ENCODE measurements around the gene CD59.
"Not testable (repeated sequence)": the region's sequence is repeated elsewhere in the genome, so short reads cannot be mapped to it uniquely, and the experiment has no call there.

The CD59 gene

DNA sequence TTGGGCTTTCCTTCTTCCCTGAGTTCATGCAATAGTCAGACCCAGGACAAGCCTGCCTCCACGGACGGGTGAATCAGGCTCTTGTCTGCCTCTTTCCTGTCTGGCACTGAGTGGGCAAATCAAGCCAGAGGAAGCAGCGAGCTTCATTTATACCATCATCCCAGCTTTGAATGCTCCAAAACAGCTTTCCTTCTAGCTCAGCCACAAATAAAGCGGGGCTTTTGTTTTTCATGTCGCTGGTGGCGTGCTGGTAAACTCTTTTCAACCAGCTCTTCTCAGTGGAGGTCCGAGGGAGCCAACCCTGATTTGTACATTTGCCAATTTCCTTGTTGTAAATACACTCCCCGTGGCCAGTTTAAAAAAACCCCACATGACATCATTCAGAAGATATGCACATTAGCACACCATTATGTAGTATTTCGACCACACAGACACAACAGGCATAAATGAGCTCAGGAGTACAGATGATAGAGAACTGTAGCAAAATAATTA lies 44.2 kb downstream of the CD59 start:
- no peak for DNase-seq

DNA sequence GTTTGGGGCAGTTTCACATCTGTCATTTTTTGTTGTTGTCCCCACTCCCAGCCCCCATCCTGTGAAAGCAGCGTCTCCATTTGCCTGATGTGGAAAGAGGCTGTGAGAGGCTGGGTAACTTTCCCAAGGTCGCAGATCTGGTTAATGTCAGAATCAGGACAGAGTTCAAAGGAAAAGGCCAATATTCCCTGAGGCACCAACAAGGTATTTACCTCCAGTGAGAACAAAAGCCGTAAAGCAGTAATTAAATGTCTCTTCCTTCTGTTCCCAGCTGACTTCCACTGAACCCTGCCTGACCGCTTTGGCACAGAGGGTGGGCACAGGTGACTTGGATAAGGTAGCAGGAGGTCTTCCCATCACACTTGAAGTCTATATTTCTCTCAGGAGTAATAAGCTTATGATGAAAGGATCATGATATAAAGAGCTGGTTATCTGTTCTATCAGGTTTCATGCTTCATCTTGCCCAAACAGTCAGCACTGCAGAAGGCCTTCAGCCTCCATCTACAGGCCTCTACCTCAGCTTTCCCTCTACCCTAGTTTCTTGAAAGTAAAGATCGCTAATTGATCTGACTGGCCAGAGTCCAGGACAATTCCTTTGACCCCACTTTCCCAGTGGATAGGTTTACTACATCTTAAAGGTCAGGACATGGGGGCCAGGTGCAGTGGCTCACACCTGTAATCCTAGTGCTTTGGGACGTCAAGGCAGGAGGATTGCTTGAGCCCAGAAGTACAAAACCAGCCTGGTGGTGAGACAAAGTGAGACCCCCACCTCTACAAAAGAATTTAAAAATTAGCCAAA lies 45.0 kb downstream of the CD59 start:
- DNase-seq: no peak

DNA sequence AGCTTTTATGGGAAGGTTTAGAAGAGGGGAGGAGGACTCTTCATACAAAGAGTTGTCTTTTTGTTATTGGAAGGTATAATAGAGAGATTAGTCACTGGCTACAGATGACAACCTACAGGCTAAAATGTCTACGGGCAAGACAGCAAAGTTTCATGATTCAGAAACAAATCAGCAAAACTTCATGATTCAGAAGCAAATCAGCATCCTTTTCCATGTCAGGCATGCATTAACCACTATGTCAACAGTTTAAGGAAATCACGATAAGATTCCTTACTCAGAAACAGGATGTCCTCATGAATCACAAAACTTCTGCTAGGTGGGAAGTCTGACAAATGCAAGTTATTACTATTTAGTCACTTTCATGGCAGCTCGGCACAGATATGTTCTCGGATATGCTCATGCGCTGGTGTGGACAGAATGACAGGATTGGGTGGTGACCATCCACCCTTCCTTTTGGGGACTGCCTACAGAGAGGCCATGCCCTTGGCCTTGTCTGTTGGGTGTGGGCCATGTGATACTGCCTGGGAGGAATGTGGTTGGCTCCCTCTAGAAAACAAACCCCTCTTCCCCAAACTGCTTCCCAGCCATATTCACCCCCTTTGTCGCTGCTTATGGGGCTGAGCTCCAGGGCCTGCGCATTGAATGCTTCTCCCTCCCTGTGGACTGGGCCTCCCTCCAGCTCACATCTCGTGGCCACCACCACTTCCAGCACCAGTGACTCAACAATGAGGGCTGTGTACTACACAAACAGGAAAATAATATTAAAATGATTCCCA lies 45.7 kb downstream of the CD59 start:
- DNase-seq: no peak

DNA sequence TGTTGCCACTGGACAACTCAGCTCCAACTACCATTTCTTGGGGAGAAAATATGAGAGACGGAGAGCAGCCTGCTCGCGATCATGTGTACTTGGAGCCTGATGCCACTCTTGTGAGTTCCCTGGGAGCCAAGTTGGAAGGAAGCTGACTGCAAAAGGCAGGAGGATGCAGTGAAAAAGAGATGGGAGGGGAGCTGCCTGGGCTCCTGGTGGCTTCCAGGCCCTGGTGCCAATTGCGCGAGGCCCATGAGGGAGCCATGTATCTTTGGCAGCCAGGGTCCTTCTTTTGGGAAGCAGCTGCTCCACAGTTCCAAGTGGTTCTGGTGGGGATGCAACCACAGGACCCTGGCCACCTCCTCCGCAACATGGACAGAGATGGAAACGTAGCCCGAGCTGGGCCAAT lies 46.7 kb downstream of the CD59 start:
- no peak for DNase-seq

DNA sequence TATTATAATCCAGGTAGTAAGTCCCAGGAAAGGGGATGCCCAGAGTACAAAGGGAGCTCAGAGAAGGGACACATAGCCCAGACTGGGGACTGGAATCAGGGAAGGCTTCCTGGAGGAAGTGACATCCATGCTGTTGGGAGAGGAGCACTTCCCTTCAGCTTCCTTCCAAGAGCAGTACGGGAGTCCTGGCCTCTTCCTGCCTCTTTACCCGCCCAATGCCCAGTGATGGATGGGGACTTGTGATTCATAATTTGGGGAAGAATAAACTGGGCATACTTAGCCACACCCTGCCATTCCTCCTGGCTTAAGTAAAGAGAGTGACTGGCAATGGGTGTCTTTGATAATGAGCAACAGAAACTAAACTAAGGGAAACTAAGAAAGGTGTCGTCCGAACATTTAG lies 47.1 kb downstream of the CD59 start:
- DNase-seq: no peak

DNA sequence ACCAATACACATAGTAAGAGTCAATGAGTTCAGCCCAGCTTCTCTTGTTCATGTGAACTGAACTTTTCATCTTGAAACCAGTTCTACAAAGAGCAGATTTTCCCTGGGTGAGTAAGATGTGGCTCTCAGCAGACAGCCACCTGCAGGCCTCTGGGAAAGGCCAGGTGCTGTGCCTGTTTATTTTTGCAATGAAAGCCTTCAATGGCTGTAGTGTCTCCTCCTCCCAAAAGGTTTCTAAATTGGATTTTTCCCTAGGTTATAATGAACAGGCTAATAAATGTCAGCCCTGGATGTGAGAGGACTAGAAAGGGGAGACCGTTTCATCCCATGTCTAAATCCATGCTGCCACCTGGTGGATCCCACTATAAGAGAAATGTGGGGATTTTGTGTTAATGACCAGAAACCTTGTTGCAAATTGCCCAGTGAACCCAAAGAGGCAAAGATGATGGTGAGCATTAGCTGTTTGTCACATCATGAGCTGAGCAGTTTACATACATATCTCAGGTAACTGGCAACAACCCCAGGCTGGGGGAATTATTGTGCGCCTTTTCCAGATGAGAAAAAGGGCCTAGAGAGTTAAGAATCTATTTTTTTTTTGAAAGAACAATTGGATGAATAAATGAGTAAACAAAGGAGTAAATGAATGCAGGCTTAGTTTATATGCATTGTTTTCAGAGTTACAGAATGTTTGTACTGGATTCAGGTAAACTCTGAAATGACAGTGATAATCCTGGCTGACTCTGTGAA lies 48.3 kb downstream of the CD59 start:
- DNase-seq: no peak

DNA sequence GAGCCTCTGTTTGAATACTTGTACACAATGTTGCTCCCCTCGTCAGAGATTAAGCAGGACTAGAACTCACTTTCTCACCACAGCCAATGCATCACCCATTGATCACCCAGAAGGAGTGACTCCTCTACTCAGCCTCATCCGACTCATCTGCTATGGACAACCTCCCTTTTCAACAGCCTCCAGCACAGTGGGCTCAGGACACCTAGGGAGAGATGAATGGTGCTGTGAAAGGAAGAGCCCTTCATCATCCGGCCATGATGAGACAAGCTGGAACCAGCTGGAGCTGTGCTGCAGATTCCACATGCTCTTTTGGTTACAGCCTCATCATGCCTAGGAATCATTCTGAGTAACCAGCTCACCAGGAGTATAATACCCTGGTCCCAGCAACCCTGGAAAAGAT lies 51.1 kb downstream of the CD59 start:
- DNase-seq: no peak

DNA sequence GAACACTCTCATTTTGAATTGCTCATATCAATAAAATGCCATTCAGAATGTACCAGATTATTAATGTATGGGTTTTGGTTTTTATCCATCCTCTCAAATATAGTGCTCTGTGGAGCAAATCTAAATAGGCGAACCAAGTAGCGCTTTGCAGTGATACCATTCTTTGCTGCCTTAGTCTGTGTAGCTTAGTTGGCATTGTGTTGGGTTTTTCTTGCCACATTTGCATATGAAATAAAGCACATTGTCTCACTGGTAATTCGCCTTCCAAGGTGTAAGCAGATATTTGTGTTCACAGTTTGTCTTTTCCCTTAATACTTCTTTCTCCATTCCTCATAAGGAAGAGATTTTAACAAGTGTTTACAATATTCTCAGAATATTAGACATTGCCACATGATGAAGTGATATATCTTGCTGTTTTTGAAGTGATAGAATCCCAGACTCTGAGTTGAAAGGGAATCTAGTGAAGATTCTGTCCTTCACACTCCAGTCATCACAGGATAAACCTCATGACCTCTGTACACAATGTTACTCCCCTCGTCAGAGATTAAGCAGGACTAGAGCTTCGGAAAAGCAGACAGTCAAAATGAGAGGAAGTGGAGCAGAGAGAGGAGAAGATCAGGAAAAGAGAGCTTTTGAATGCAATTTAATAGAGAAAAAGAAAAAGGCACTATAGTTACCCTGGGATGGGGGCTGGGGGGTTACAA lies 52.1 kb downstream of the CD59 start:
- DNase-seq: no peak

DNA sequence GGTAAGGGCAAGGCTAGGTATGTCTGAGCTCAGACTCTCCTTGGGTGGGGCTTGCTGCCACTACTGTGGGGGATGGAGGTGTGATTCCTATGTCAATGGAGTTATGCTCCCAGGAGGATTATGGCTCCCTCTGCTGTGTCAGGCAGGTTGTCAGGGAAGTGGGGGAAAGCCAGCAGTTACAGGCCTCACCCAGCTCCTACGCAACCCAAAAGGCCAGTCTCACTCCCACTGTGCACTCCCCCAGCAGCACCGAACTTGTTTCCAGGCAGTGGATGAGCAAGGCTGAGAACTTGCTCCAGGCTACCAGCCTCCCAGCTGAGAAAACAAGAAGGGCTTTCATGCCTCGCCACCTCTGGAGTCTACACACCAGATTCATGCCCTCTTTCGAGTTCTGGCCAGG lies 53.8 kb downstream of the CD59 start:
- no peak for DNase-seq

DNA sequence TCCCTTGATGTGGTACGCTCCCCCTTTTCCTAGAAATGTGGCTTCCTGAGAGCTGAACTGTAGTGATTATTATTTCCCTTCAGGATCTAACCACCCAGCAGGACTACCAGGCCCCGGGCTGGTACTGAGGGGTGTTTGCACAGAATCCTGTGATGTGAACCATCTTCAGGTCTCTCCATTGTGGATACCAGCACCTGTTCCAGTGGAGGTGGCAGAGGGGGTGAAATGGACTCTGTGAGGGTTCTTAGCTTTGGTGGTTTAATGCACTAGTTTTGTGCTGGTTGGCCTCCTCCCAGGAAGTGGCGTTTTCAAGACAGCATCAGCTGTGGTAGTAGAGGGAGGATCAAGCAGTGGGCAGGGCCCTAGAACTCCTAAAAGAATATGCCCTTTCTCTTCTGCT lies 54.2 kb downstream of the CD59 start:
- DNase-seq: no peak

DNA sequence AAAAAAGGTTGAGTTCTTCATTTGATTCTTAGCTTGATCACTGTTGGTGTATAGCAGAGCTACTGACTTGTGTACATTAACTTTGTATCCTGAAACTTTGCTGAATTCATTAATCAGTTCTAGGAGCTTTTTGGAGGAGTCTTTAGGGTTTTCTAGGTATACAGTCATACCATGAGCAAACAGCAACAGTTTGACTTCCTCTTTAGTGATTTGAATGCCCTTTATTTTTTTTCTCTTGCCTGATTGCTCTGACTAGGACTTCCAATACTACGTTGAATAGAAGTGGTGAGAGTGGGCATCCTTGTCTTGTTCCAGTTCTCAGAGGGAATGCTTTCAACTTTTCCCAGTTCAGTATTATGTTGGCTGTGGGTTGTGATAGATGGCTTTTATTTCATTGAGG lies 57.6 kb downstream of the CD59 start:
- DNase-seq: not testable (repeated sequence)

DNA sequence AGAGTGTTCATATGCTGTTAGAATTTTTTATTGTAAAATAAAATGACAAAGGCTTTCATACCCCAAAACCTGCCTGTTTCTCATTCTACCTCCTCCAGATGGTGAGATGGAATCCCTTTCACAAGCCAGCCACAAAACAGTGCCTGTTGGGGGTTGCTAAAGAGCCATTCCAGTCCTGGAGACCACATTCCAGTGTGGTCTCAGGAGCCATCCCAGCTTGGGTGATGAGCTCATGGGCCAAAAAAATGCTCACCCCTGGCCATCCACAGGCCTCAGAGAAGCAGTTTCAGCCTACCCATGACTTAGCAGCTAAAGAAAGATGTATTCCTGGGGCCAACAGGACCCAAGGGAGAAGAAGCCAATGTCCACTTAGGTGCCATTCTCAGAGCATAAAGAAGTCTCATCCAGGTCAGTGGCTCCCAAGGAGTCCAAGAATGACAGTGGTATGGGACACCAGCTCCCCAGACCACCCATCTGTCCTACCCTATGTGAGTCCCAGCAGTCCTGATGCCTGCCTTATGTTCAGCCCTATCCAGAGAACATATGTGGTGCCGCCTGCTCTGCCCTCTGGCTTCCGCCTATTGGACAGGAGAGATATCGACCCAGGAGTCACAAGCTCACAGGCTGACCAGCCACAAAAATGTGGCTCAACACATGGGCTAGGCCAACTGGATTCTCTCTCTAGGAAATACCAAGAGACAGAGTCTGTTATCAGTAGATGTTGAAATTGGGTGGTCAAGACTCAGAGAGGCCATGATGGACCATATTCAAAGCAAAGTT lies 62.0 kb downstream of the CD59 start:
- DNase-seq: no peak

DNA sequence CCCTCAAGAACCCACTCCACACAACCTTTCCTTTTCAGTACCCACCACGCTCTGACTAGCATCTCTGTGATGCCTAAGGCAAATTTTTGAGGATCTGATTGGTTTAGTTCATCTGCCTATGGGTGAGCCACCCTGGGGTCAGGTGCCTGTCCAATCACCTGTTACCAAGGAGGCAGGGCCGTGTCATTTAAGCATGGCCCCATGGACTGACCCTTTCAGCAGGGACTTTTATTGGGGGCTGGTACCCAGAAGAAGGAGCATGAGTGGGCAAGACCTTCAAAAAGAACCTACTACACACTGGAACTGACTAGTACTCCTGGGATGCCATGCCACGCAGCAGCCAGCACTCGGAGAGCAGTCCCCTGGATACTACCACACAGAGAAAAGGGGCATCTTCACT lies 64.0 kb downstream of the CD59 start:
- no peak for DNase-seq

DNA sequence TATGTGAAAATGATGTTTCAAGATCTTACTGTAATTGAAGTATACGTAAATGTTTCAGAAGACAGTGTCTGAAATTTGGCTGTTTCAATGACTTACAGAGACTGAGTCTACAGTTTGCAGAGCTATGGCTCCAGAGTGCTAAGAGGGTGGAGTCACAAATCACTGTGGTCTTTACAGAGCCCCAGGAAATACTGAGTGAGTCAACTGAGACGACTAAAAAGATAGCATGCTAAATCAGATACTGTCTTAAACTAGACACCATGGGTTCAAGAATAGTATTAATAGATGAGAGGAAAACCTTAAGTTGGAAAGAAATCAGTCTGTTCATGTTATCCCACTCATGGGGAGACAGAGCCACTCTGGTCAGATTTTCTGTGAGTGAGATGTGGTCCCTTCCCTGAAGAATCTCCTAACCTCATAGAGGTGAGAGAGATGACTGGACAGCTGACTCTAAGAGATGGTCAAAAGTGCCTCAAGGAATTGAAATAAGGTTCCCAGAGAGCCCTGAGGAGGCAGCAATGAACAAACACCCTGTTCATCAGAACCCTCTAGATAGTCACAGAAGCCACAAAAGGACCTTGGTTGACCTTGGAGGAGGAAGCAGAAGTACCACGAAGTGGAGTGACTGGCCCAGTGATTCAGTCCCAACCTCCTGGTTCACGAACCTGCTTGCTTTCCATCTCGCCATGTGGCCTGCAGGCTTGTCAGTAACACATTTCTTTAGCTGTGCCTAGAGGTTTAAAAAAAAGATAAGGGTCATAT lies 65.8 kb downstream of the CD59 start:
- DNase-seq: no peak

DNA sequence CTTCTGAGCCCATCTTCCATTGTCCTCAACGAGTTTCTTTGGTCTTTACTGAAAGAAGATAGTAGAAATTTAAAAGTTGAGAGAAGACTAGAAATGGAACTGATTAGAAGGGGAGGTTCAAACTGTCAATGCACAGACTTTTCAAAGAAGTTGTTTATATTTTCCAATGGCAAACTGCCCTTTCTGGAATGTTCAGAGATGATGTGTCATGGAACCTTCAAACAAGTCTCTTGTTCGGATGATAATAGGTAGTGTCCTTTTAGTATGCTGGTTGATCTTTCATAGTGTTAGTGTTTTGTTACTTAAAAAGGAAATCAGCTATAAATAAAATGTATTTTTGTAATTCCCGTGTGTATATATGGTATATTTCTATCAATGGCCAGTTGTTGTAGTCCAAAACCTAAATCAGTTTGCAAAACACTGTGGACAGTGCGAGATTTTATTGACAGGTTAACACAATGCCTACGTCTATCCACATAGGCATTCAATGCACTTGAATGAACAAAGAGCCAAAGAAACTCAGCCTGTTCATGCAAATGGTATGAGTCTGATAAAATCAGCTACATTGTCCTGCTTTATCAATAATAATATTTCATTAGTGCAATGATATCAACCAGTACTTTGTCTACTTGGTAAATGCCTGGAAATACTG lies 66.5 kb downstream of the CD59 start:
- DNase-seq: no peak

DNA sequence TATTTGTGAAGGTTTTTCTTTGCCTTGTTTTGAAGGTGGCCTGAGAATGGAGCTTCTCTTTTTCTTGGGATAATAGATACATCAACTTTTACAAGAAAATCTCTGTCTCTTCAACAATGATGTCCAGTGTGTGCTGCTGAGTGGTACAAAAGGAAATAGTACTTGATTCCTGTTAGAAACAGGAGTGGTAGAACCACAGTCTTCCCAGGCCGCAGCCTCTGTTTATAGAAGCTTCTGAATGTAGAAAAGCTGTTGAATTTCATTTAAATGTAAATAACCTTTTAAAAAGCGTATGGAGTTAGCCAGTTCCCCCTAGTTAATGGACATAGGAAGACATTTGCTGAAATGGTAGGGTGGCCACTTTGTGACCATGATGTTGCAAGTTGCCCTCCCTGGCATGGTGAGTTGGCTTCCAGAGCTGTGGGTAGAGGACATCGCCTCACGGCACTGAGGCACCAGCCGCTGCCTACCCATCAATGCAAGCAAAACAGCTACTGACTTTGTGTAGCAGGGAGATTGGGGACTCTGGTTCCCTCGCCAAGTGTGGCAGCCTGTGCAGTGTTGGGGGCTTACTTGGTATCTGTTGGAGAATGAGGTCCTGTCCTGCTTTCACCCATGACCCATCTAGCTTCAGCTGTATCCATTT lies 67.1 kb downstream of the CD59 start:
- no peak for DNase-seq

DNA sequence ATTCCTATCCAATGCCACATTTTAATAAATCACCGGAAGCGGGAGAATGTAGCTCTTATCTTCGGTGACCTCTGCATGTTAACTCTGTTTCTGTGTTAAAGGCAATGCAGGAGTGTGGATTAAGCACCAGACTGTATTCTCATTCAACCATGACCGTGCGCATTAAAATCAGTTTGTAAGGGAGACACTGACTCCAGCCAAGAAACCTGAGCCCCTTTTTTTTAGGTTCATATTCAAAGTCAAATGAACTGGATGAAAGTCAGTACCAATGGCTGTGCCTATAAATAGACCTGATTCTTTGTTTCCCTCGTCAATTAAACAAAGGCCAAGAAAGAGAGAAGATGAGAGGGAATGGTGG lies 67.8 kb downstream of the CD59 start:
- DNase-seq: no peak

DNA sequence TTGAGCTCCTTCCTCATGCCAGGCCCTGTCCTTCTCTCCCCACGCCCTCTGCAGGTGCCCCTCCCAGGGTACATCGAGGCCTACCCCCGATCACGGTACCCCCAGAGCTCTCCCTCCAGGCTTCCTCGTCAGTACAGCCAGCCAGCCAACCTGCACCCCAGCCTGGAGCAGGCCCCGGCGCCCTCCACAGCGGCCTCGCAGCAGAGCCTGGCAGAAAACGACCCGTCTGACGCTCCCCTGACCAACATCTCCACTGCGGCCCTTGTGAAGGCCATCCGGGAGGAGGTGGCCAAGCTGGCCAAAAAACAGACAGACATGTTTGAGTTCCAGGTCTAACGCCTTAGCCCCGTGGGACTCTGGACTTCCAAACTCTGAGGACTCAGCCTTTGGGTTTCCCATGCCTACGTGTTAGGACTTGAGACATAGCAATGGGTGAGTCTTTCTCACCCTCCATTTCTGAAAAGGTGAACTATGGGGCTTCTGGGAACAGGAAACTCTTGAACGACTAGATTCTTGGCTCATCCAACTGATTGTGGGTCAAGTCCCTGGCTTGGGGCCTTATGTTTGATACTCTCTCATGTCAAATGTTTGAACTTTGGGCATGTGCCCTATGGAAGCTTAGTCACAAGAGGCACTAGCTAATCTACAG lies 68.3 kb downstream of the CD59 start:
- DNase-seq: no peak

DNA sequence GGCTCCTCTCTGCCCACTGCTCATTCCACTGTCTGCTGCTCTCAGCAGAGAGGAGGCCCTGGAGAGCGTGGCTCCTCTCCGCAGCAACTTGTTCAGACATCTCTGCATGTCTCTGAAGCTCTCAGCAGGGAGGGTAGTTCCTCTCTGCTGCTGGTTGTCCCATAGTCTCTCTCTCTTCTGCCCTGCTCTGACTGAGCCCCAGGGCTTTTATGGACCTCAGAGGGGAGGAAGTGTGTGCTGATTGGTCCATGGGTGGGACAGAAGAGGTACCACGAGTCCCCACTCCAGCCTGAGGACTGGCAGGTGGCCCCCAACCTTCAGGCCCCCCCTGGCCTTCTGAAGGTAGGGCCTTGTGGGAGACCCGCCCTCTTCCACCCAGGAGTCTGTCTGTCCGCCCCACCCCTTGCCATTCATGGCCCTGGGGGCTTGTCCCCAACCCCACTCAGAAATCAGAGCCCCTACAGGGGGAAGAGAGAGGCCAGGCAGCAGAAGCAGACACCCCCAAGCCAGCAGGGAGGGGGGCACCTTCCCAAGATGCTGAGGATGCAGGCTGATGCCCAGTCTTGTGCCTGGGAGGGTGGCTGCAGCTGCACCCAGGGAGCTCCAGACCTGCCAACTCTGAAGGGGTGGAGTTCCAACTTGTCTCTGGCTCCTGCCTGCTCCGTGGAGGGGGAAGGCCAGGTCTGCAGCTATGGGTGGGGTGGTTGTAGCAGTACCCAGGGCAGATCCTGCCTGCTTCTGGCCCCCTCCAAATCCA lies 70.7 kb downstream of the CD59 start:
- no peak for DNase-seq
